A549 (cell line): ENCODE measurements around the gene IFITM1. TPM values are rescaled to one million over a fixed set of nuclear protein-coding genes. Genes with fewer than 3 reads are reported as not detected.

Experiments
- ATAC-seq, 2 experiments: fragments of 200-7000 bp in 1 of 2; fragments of >200 bp in 1 of 2; cut with Nextera tagmentation in 1 of 2; cut with Tn5 transposase in 1 of 2; 3 replicates each; pipeline versions ENCODE4 v1.8.0 to v1.9.1; 2018 to 2020; ENCODE audit warnings: mild to moderate bottlenecking in 1 of 2, moderate library complexity in 1 of 2
- CTCF ChIA-PET: fragments of 300-600 bp; sonication (Branson Sonifier 250); formaldehyde crosslinking; extraction: SDS; loops from one replicate; lab custom pipeline; 2021; ENCODE audit warnings: antibody characterized with exemption, inconsistent platforms; lab: Yijun Ruan, JAX
- POLR2A ChIA-PET: fragments of 350-600 bp; formaldehyde crosslinking; extraction: SDS; loops from one replicate; lab custom pipeline; 2021; ENCODE audit warnings: antibody characterized with exemption, inconsistent platforms; lab: Yijun Ruan, JAX
- DNase-seq, 2 experiments: peaks; one replicate each; pipeline versions ENCODE4 v3.0.0 to v3.0.0-alpha.2; 2011 to 2016; ENCODE audit warnings: low read depth in 1 of 2, low spot score in 1 of 2
- FAIRE-seq: peaks from 2 replicates; lab custom pipeline; 2011; peaks lifted over from hg19 to GRCh38; lab: Jason Lieb, UNC
- H3K27ac ChIP-seq, 2 experiments: fragments of >200 bp; sonication (Bioruptor Twin); formaldehyde crosslinking; 3 replicates each; pipeline ENCODE4 v1.5.1; 2016 to 2017
- H3K4me1 ChIP-seq: fragments of >200 bp; sonication (Bioruptor Twin); formaldehyde crosslinking; 3 replicates; pipeline ENCODE4 v1.6.1; 2016
- H3K4me2 ChIP-seq: fragments of >200 bp; sonication (Bioruptor Twin); formaldehyde crosslinking; 3 replicates; pipeline ENCODE4 v1.6.1; 2016
- H3K4me3 ChIP-seq: fragments of >200 bp; sonication (Bioruptor Twin); formaldehyde crosslinking; 3 replicates; pipeline ENCODE4 v1.5.1; 2016
- H3K9me3 ChIP-seq: fragments of >200 bp; sonication (Bioruptor Twin); formaldehyde crosslinking; 3 replicates; pipeline ENCODE4 v1.6.1; 2016
- CBX2 ChIP-seq: fragments of 200-600 bp; sonication (generic); IDR thresholded peaks from 2 replicates; pipeline ENCODE4 v1.6.1; 2016; ENCODE audit warnings: low read depth, mild to moderate bottlenecking, borderline replicate concordance
- CBX8 ChIP-seq: fragments of 200-600 bp; sonication (generic); IDR thresholded peaks from 2 replicates; pipeline ENCODE4 v1.6.1; 2016
- CEBPB ChIP-seq, 2 experiments: fragments of >200 bp in 1 of 2; sonication (Bioruptor Twin) in 1 of 2; formaldehyde crosslinking in 1 of 2; IDR thresholded peaks; 2 replicates each; pipeline ENCODE4 v1.6.1; 2012 to 2016
- CHD4 ChIP-seq: fragments of 200-600 bp; sonication (generic); IDR thresholded peaks from 2 replicates; pipeline ENCODE4 v1.6.1; 2016; ENCODE audit warnings: antibody characterized with exemption, mild to moderate bottlenecking, borderline replicate concordance
- EHMT2 ChIP-seq: fragments of 200-600 bp; sonication (generic); IDR thresholded peaks from 2 replicates; pipeline ENCODE4 v1.6.1; 2016; ENCODE audit warnings: antibody characterized with exemption, low read depth, mild to moderate bottlenecking, moderate library complexity
- ELK1 ChIP-seq: fragments of 150-350 bp; IDR thresholded peaks from 2 replicates; pipeline ENCODE4 v1.6.1; 2014; ENCODE audit warnings: low read depth, mild to moderate bottlenecking, low read length
- FOSL2 ChIP-seq, 2 experiments: fragments of 450-650 bp in 1 of 2; fragments of >200 bp in 1 of 2; sonication (Bioruptor Twin) in 1 of 2; formaldehyde crosslinking; IDR thresholded peaks; 2 replicates each; pipeline versions ENCODE4 v1.5.0 to v1.6.1; 2016 to 2020; ENCODE audit warnings: mild to moderate bottlenecking in 1 of 2, moderate library complexity in 1 of 2
- GATA3 ChIP-seq: IDR thresholded peaks from 2 replicates; pipeline ENCODE4 v1.6.1; 2012; ENCODE audit warnings: borderline replicate concordance
- HDAC2 ChIP-seq: fragments of 200-600 bp; sonication (generic); IDR thresholded peaks from 2 replicates; pipeline ENCODE4 v1.6.1; 2016
- HES2 ChIP-seq: fragments of >200 bp; sonication (Bioruptor Twin); formaldehyde crosslinking; IDR thresholded peaks from 2 replicates; pipeline ENCODE4 v1.6.1; 2016
- HOXA7 ChIP-seq: fragments of 250-450 bp; sonication (Bioruptor Pico); IDR thresholded peaks from 2 replicates; pipeline ENCODE4 v1.5.0; 2020; ENCODE audit warnings: mild to moderate bottlenecking, moderate library complexity
- HOXB13 ChIP-seq: fragments of 250-450 bp; sonication (Bioruptor Pico); IDR thresholded peaks from 2 replicates; pipeline ENCODE4 v1.5.0; 2020; ENCODE audit warnings: low read depth, mild to moderate bottlenecking, moderate library complexity
- MAFK ChIP-seq: fragments of 450-650 bp; IDR thresholded peaks from 2 replicates; pipeline ENCODE4 v1.6.1; 2014; ENCODE audit not compliant: partially characterized antibody
- MAX ChIP-seq: IDR thresholded peaks from 2 replicates; pipeline ENCODE4 v1.6.1; 2012
- MYC ChIP-seq: IDR thresholded peaks from 2 replicates; pipeline ENCODE4 v1.6.1; 2012; ENCODE audit warnings: mild to moderate bottlenecking, inconsistent platforms, low read length, improper control_type of control experiment, borderline replicate concordance
- NFE2L2 ChIP-seq: fragments of 150-350 bp; conservative IDR thresholded peaks from 2 replicates; pipeline ENCODE4 v1.6.1; 2014; ENCODE audit warnings: low read length
- NPAS2 ChIP-seq: fragments of 250-450 bp; sonication (Bioruptor Pico); IDR thresholded peaks from 2 replicates; pipeline ENCODE4 v1.8.0; 2022; ENCODE audit warnings: mild to moderate bottlenecking, moderate library complexity, borderline replicate concordance
- NR3C1 ChIP-seq: fragments of >200 bp; sonication (Bioruptor Twin); formaldehyde crosslinking; IDR thresholded peaks from 3 replicates; pipeline ENCODE4 v1.6.1; 2017
- RAD21 ChIP-seq, 2 experiments: fragments of >200 bp in 1 of 2; sonication (Bioruptor Twin) in 1 of 2; formaldehyde crosslinking in 1 of 2; IDR thresholded peaks in 1 of 2; conservative IDR thresholded peaks in 1 of 2; 2 replicates in 1 of 2; 3 replicates in 1 of 2; pipeline ENCODE4 v1.6.1; 2012 to 2018; ENCODE audit warnings: inconsistent platforms in 1 of 2
- RCOR1 ChIP-seq: fragments of 150-350 bp; IDR thresholded peaks from 2 replicates; pipeline ENCODE4 v1.6.1; 2014; ENCODE audit warnings: antibody characterized with exemption, low read length, low read depth
- SREBF2 ChIP-seq: fragments of 450-650 bp; IDR thresholded peaks from 2 replicates; pipeline ENCODE4 v1.6.1; 2014; ENCODE audit warnings: mild to moderate bottlenecking, moderate library complexity
- TFCP2L1 ChIP-seq: fragments of 250-450 bp; sonication (Bioruptor Pico); IDR thresholded peaks from 2 replicates; pipeline ENCODE4 v1.5.0; 2021; ENCODE audit warnings: mild to moderate bottlenecking
- ZFP36 ChIP-seq: fragments of 450-650 bp; IDR thresholded peaks from 2 replicates; pipeline ENCODE4 v1.6.1; 2014; ENCODE audit warnings: borderline replicate concordance; ENCODE audit not compliant: partially characterized antibody
- WGBS: methylation state at CpG from one replicate; pipeline ENCODE4 v1.1.6; 2017; ENCODE audit errors: missing lambda C conversion rate; 5-methylcytosine and 5-hydroxymethylcytosine counted together
- polyA plus RNA-seq, 4 experiments: library from polyadenylated mRNA; depleted of rRNA in 3 of 4; stranded (reverse); fragments of >200 nt; fragmentation: RNase III in 1 of 4; extraction: RNeasy Plus Mini Kit Qiagen cat#74134 plus additional on column Dnase treatment in 1 of 4; gene quantifications; 2 replicates in 3 of 4; 3 replicates in 1 of 4; pipeline ENCODE4 v1.2.3, GENCODE V29; 2011 to 2017

Gene IFITM1
- polyA plus RNA-seq, 2 of the 4 experiments (the other 2 are of a cell fraction), result 0.14 to 1.7 TPM

GRCh38 chr11:271319-271715 is 42.5 kb upstream of the IFITM1 start:
- Histone ChIP-seq H3K9me3 (no peaks in the 10 kb centered on the region; the same call in 2 of the 3 replicates), H3K4me3 (no peak overlapping the region), H3K4me2 (no peak overlapping the region), H3K4me1 (peaks cover 7% of the 10 kb centered on the region), H3K27ac (no peak overlapping the region)
- TF ChIP-seq CHD4, result no peak
- TF ChIP-seq HES2, result no peak
- no peak for TF ChIP-seq ELK1
- no peak for TF ChIP-seq CBX2
- no peak for TF ChIP-seq CBX8
- no peak for TF ChIP-seq NPAS2
- no peak for TF ChIP-seq MAX
- no peak for TF ChIP-seq NR3C1
- TF ChIP-seq GATA3, result no peak
- no peak for TF ChIP-seq ZFP36
- TF ChIP-seq TFCP2L1 (CRISPR knock-in tag), result no peak
- no peak for TF ChIP-seq NFE2L2
- POLR2A ChIA-PET, result no interaction called here
- CTCF ChIA-PET, result interaction anchor here (0.8 to 2.4 kb wide), 4 partner anchors 9 to 77 kb away, joined by 3 to 9 read pairs (median 4); no protein-coding TSS in a partner anchor
- ATAC-seq, result no peak
- 84% methylated on average over 8 of the region's 8 CpGs for WGBS
- FAIRE-seq, result no peak
- no peak for DNase-seq

GRCh38 chr11:272195-272930 is 41.5 kb upstream of the IFITM1 start:
- TF ChIP-seq SREBF2 (no peak), RAD21 (conservative IDR thresholded peaks at IDR 0.05 in 1 of 2, IDR thresholded peaks at IDR 0.05 in 1 of 2) (no peak), FOSL2 (IDR thresholded peaks at IDR 0.05) (no peak), FOSL2 (CRISPR knock-in tag; IDR thresholded peaks at IDR 0.05) (no peak), HOXA7 (CRISPR knock-in tag) (no peak), EHMT2 (no peak), NPAS2 (no peak), MAFK (no peak), HDAC2 (no peak), HOXB13 (CRISPR knock-in tag) (no peak), CEBPB (IDR thresholded peaks at IDR 0.05) (no peak), CHD4 (no peak), NFE2L2 (no peak), ZFP36 (no peak), MYC (no peak)
- 65% methylated on average over 22 of the region's 22 CpGs for WGBS
- ATAC-seq, result no peak
- Histone ChIP-seq H3K4me3 (no peak overlapping the region), H3K27ac (no peak overlapping the region), H3K9me3 (no peaks in the 10 kb centered on the region; the same call in 2 of the 3 replicates), H3K4me1 (peaks cover 7% of the 10 kb centered on the region), H3K4me2 (no peak overlapping the region)
- ChIA-PET CTCF (interaction anchor here (0.9 to 2.4 kb wide), 2 partner anchors 22 to 33 kb away, joined by 4 to 9 read pairs; no protein-coding TSS in a partner anchor), POLR2A (no interaction called here)
- no peak for FAIRE-seq
- no peak for DNase-seq

DNA sequence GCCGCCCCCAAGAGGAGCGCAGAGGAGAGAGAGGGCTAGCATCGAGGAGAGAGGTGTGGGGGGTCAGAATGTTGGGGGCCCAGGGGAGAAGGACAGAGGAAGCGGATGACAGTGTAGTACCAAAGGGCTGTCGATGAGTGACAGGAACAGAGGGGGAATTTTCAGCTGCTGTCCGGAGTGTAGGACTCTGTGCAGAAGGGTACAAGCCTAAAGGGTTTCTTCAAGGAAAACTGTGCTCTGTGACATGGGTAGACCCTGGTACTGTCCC is 41.0 kb upstream of the IFITM1 start:
- 79% methylated on average over 6 of the region's 6 CpGs for WGBS
- FAIRE-seq (no peak), DNase-seq (no peak), ATAC-seq (no peak)
- Histone ChIP-seq H3K4me3 (no peak overlapping the region), H3K9me3 (no peaks in the 10 kb centered on the region; the same call in 2 of the 3 replicates), H3K4me1 (peaks cover 3% of the 10 kb centered on the region), H3K27ac (no peak overlapping the region), H3K4me2 (no peak overlapping the region)
- no peak for TF ChIP-seq RCOR1
- ChIA-PET CTCF (no interaction called here), POLR2A (no interaction called here)
